H1 (cell line): Measurements from ENCODE around the gene FLRT1. TPM values are rescaled to one million over a fixed set of nuclear protein-coding genes. Genes with fewer than 3 reads are reported as not detected.

Source experiments
- CHD1 ChIP-seq: IDR thresholded peaks from 2 replicates; pipeline ENCODE4 v1.6.1; 2012; ENCODE audit warnings: low read depth, low read length, improper control_type of control experiment
- SIRT6 ChIP-seq: IDR thresholded peaks from one replicate; pipeline ENCODE4 v1.7.1; 2012; ENCODE audit warnings: low read length, inconsistent platforms
- polyA plus RNA-seq, 7 experiments: library from polyadenylated mRNA; depleted of rRNA in 3 of 7; stranded (reverse) in 5 of 7; unstranded in 2 of 7; fragments of >200 nt in 5 of 7; fragments of 200-250 nt in 2 of 7; gene quantifications; 1 replicate in 5 of 7; 2 replicates in 1 of 7; 4 replicates in 1 of 7; pipeline versions ENCODE4 v1.2.1 to v1.2.3, GENCODE V29; 2011 to 2013; ENCODE audit warnings: missing spikeins in 2 of 7, mixed read lengths in 2 of 7
- total RNA-seq: library from RNA; stranded (reverse); fragmentation: NEBNext Ultra II Directional; extraction: Animal tissue kit (Norgen Biotek cat#: 25700); gene quantifications from 2 replicates; pipeline ENCODE4 v1.2.1, GENCODE V29; 2021
- TF ChIP-seq, protein P1 (sequence below): IDR thresholded peaks from 2 replicates; pipeline ENCODE4 v1.6.1; 2012; ENCODE audit warnings: low read length, inconsistent platforms

Gene FLRT1
- total and polyA plus RNA-seq, 2 of the 8 experiments (the other 6 are each of a cell fraction or from before 2014, with no cell fraction given) = 0.14 to 0.28 TPM

DNA sequence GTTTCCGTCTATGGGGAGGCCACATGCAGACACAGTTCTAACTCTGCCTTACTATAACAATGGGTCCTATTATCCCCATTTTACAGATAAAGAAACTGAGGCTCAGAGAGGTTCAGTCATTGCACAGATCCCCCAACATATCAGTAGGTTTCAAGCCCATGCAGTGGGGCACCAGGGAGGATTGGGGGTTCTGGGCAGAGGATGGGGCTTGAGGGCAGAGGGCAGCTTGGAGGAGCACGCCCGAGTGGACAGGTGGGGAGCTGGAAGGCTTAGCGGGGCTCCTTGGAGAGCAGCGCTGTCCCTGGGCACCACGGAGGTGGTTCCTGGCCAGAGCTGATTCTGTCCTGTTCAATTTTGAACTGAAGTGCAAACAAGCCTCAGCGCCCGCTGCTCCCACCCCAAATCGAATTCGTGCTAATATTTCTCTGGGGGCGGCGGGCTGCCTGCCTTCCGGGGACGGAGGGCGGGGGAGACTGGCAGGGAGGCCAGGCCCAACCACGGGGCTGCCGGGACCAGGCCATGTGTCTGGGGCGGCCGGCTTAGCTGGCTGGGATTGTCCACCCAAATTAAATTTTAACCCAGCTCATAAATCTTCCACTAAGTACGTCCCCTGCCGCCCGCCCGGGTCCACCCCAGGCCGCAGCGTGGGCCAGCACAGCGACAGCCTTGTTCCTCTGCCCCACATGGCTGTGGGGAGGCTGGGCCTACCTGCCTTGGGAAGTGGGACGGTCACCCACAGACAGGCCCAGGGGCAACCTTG is 49.4 kb downstream of the FLRT1 start (continued):
- TF ChIP-seq, protein P1, sequence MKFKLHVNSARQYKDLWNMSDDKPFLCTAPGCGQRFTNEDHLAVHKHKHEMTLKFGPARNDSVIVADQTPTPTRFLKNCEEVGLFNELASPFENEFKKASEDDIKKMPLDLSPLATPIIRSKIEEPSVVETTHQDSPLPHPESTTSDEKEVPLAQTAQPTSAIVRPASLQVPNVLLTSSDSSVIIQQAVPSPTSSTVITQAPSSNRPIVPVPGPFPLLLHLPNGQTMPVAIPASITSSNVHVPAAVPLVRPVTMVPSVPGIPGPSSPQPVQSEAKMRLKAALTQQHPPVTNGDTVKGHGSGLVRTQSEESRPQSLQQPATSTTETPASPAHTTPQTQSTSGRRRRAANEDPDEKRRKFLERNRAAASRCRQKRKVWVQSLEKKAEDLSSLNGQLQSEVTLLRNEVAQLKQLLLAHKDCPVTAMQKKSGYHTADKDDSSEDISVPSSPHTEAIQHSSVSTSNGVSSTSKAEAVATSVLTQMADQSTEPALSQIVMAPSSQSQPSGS = no peak
- TF ChIP-seq CHD1 = no peak
- TF ChIP-seq SIRT6 = no peak

Other genes starting within 250 kb of the FLRT1 start
- 99.7 and 104 TPM in 2 replicates for gene SPINDOC, start 222.5 kb upstream of the FLRT1 start, total RNA-seq
- gene SPINDOC, start 222.5 kb upstream of the FLRT1 start, polyA plus RNA-seq (2011; rRNA removed) = 78.7 and 112 TPM in 2 replicates
- gene MARK2, start 196.8 kb upstream of the FLRT1 start, total RNA-seq = 56.5 and 58.5 TPM in 2 replicates
- 19.3 and 24.4 TPM in 2 replicates for gene MARK2, start 196.8 kb upstream of the FLRT1 start, polyA plus RNA-seq (2011; rRNA removed)
- 78.0 and 80.1 TPM in 2 replicates for gene RCOR2, start 118.8 kb upstream of the FLRT1 start, total RNA-seq
- 54.6 and 75.9 TPM in 2 replicates for gene RCOR2, start 118.8 kb upstream of the FLRT1 start, polyA plus RNA-seq (2011; rRNA removed)
- 31.1 and 34.1 TPM in 2 replicates for gene NAA40, start 96.9 kb upstream of the FLRT1 start, total RNA-seq
- gene NAA40, start 96.9 kb upstream of the FLRT1 start, polyA plus RNA-seq (2011; rRNA removed) = 20.0 and 23.7 TPM in 2 replicates
- gene COX8A, start 61.3 kb upstream of the FLRT1 start, total RNA-seq = 365 and 413 TPM in 2 replicates
- 1,720 and 2,058 TPM in 2 replicates for gene COX8A, start 61.3 kb upstream of the FLRT1 start, polyA plus RNA-seq (2011; rRNA removed)
- 110 and 112 TPM in 2 replicates for gene OTUB1, start 49.5 kb upstream of the FLRT1 start, total RNA-seq
- 274 and 348 TPM in 2 replicates for gene OTUB1, start 49.5 kb upstream of the FLRT1 start, polyA plus RNA-seq (2011; rRNA removed)
- gene MACROD1, start 130.2 kb downstream of the FLRT1 start, total RNA-seq = 19.5 and 19.6 TPM in 2 replicates
- gene MACROD1, start 130.2 kb downstream of the FLRT1 start, polyA plus RNA-seq (2011; rRNA removed) = 34.1 and 107 TPM in 2 replicates
- gene STIP1, start 150.2 kb downstream of the FLRT1 start, total RNA-seq = 316 and 329 TPM in 2 replicates
- gene STIP1, start 150.2 kb downstream of the FLRT1 start, polyA plus RNA-seq (2011; rRNA removed) = 140 and 151 TPM in 2 replicates
- 1.4 and 2.7 TPM in 2 replicates for gene FERMT3, start 170.8 kb downstream of the FLRT1 start, total RNA-seq
- gene FERMT3, start 170.8 kb downstream of the FLRT1 start, polyA plus RNA-seq (2011; rRNA removed) = 3.7 and 5.9 TPM in 2 replicates
- 34.5 and 39.7 TPM in 2 replicates for gene TRPT1, start 190.3 kb downstream of the FLRT1 start, total RNA-seq
- gene TRPT1, start 190.3 kb downstream of the FLRT1 start, polyA plus RNA-seq (2011; rRNA removed) = 74.6 and 102 TPM in 2 replicates
- gene NUDT22, start 190.3 kb downstream of the FLRT1 start, total RNA-seq = 43.4 and 51.5 TPM in 2 replicates
- gene NUDT22, start 190.3 kb downstream of the FLRT1 start, polyA plus RNA-seq (2011; rRNA removed) = 69.0 and 97.1 TPM in 2 replicates
- 14.6 and 17.8 TPM in 2 replicates for gene DNAJC4, start 194.6 kb downstream of the FLRT1 start, total RNA-seq
- 31.0 and 34.0 TPM in 2 replicates for gene DNAJC4, start 194.6 kb downstream of the FLRT1 start, polyA plus RNA-seq (2011; rRNA removed)
- gene VEGFB, start 198.7 kb downstream of the FLRT1 start, total RNA-seq = 46.1 and 49.6 TPM in 2 replicates
- gene VEGFB, start 198.7 kb downstream of the FLRT1 start, polyA plus RNA-seq (2011; rRNA removed) = 9.3 and 11.4 TPM in 2 replicates
- 41.7 and 43.2 TPM in 2 replicates for gene FKBP2, start 205.2 kb downstream of the FLRT1 start, total RNA-seq
- 52.5 and 67.3 TPM in 2 replicates for gene FKBP2, start 205.2 kb downstream of the FLRT1 start, polyA plus RNA-seq (2011; rRNA removed)
- 418 and 419 TPM in 2 replicates for gene PPP1R14B, start 211.0 kb downstream of the FLRT1 start, total RNA-seq
- gene PPP1R14B, start 211.0 kb downstream of the FLRT1 start, polyA plus RNA-seq (2011; rRNA removed) = 265 and 351 TPM in 2 replicates
- 104 TPM in 2 replicates for gene PLCB3, start 215.6 kb downstream of the FLRT1 start, total RNA-seq
- gene PLCB3, start 215.6 kb downstream of the FLRT1 start, polyA plus RNA-seq (2011; rRNA removed) = 47.2 and 70.6 TPM in 2 replicates
- 23.1 and 25.3 TPM in 2 replicates for gene BAD, start 248.7 kb downstream of the FLRT1 start, total RNA-seq
- gene BAD, start 248.7 kb downstream of the FLRT1 start, polyA plus RNA-seq (2011; rRNA removed) = 33.7 and 38.4 TPM in 2 replicates
- 36.8 and 37.8 TPM in 2 replicates for gene GPR137, start 249.9 kb downstream of the FLRT1 start, total RNA-seq
- 36.2 and 55.5 TPM in 2 replicates for gene GPR137, start 249.9 kb downstream of the FLRT1 start, polyA plus RNA-seq (2011; rRNA removed)